Right renal cortex interstitium (tissue), 3 donors: ENCODE measurements around the gene RFPL4A. TPM values are rescaled to one million over a fixed set of nuclear protein-coding genes. Genes with fewer than 3 reads are reported as not detected.
"Not testable (repeated sequence)": the region's sequence is repeated elsewhere in the genome, so short reads cannot be mapped to it uniquely, and the experiment has no call there.

Experiments used
- DNase-seq, 3 donors: peaks; one replicate each; pipeline ENCODE4 v3.0.0-alpha.2; 2013; ENCODE audit warnings: low read depth in 3 of 3, low spot score in 2 of 3
- polyA plus RNA-seq, 3 donors: library from polyadenylated mRNA; unstranded; fragments of 120-200 nt; gene quantifications; one replicate each; pipeline ENCODE4 v1.2.1, GENCODE V29; 2013; ENCODE audit not compliant: insufficient read length in 3 of 3

Gene RFPL4A
- not detected for polyA plus RNA-seq

GRCh38 chr19:55758797-55759196, at the start of gene RFPL4A:
Gene RFPL4A, plus strand, starts transcription at chr19:55759097. Its CDS starts 2,704 bp downstream, at chr19:55761801.
- not testable (repeated sequence) for DNase-seq

GRCh38 chr19:55711719-55712118, 47.2 kb upstream of the RFPL4A start:
- no peak for DNase-seq

GRCh38 chr19:55712804-55713631, 45.9 kb upstream of the RFPL4A start:
- no peak for DNase-seq

DNA sequence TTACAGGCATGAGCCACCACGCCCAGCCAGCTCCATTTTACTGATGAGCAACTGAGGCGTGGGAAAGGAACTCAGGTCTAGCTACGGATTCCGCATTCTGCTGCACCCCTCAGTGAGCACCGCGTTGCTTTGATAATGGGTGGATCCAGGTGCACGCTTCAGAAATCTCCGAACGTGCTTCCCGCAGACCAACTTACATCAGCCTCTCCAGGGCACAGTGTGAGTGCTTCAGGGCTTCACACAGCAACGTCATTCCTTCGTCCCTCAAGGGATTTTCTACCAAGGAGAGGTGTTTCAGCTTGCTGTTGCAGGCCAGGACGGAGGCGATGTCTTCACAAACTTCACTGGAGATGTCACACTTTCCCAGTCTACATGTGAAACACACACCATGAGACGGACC, 42.4 kb upstream of the RFPL4A start:
- no peak for DNase-seq

- DNase-seq = no peak
Observed at GRCh38 chr19:55717251-55717650, 41.6 kb upstream of the RFPL4A start.

- not testable (repeated sequence) for DNase-seq
Observed at GRCh38 chr19:55717879-55718711, 40.8 kb upstream of the RFPL4A start.

DNA sequence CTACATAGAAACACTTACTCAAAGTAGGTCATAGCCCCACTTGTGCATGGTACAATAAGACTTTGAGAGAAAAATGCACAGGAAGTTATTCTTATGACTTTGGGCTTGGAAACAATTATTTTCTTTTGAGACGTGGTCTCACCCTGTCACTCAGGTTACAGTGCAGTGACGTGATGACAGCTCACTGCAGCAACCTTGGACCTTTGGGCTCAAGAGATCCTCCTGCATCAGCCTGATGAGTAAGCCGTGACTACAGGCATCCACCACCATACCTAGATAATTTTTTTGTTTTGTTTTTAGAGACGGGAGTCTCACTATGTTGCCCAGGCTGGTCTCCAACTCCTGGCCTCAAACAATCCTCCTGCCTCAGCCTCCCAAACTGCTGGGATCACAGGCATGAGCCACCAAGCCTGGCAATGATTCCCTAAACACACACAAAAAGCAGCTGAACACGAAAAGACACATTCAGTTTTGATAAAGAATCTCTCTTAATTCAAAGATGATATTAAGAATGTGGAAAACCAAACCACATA, 38.6 kb upstream of the RFPL4A start:
- DNase-seq = no peak

DNA sequence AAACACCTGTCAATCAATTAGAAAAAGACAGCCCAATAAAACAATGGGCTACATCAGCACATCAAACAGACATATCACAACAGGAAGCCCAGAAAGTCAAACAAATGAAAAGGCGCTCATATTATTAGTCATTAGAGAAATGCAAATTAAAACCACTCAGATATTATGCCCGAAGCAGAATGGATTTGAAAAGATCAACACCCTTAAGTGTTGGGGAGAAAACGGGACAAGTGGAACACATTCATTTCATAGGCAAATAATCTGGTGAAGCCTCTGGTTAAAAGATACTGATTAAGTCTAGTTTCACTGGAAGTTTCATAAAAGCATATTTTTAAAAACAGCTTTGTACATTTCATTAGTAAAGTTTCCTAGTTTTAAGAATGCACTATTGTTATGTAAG, 38.1 kb upstream of the RFPL4A start:
- DNase-seq = no peak

DNA sequence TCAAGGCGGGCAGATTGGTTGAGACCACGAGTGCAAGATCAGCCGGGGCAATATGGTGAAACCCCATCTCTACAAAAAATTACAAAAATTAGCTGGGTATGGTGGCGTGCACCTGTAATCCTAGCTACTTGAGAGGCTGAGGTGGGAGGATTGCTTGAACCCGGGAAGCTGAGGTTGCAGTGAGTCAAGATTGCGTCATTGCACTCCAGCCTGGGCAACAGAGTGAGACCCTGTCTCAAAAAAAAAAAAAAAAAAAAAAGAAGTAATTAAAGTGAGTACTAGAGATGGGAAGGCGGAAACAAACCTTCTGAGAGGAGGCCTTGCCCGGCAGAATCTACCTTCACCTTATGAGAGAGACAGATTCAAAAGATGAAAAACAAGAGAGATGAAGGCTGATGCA, 35.4 kb upstream of the RFPL4A start:
- no peak for DNase-seq

DNA sequence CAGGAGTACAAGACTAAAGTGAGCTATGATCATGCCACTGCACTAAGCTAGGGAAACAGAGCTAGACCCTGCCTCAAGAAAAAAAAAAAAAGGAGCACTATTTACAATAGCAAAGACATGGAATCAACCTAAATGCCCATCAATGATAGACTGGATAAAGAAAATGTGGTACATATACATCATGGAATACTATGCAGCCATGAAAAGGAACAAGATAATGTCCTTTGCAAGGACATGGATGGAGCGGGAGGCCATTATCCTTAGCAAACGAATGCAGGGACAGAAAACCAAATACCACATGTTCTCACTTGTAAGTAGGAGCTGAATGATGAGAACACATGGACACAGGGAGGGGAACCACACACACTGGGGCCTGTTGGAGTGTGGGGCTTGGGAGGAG, 28.5 kb upstream of the RFPL4A start:
- DNase-seq = not testable (repeated sequence)

GRCh38 chr19:55738302-55738701, 20.6 kb upstream of the RFPL4A start, which contains the start of gene NLRP9:
Gene NLRP9, minus strand, starts transcription at chr19:55738402. Its CDS starts 28 bp downstream, at chr19:55738374.
- DNase-seq = no peak

DNA sequence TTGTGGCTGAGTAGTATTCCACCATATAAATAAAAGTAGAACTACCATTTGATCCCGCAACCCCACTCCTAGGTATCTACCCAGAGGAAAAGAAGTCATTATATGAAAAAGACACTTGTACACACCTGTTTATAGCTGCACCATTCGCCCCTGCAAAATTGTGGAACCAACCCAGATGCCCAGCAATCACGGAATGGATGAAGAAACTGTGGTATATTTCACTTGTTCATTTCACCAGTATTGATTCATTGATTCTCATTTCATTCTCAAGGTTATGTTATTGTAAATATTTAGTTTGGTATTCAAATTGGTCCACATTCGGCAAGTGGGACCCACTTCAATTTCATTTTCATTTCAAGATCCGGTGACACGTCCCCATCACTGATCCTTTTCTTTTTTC, 8.2 kb upstream of the RFPL4A start:
- DNase-seq = no peak

DNA sequence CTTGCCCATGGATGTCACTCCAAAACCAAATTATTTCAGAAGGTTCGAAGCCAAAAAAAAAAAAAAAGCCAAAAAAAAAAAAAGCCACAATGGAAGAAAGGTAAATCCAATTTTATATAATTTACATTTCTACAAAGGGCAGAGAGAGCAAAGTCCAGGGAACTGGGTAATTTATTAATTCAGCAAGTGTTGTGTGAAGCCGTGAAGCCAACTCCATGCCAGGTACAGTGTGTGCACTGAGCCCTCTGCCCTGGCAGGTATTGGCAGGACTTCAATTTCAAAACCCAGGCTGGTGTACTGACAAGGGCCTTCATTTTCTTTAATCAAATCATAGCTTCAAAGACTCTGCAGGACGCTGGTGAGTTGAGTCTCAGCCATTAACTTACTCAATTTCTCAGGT, 5.5 kb upstream of the RFPL4A start:
- no peak for DNase-seq

- DNase-seq = not testable (repeated sequence)
Observed at GRCh38 chr19:55756808-55757207, 2.1 kb upstream of the RFPL4A start.

GRCh38 chr19:55766466-55766865, 7.6 kb downstream of the RFPL4A start:
- DNase-seq = no peak

GRCh38 chr19:55768818-55769217, 9.9 kb downstream of the RFPL4A start, which contains the start of gene RFPL4AL1:
Gene RFPL4AL1, plus strand, starts transcription at chr19:55769118. Its CDS starts 2,687 bp downstream, at chr19:55771805.
- DNase-seq = not testable (repeated sequence)

DNA sequence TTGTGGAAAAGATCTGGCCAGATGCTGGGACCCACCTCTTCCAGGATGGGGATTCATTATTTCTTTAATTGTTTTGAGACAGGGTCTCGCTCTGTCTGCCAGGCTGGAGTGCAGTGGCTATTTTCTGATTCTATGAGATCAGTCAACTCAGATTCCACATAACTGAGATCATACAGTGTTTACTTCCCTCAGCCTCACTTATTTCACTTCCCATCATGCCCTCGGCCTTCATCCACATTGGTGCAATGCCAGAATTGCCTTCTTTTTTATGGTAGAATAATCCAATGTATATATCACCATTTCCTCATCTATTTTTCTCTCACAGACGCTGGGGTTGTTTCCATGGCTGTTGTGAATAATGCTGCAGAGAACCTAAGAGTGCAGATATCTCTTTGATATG, 10.7 kb downstream of the RFPL4A start:
- DNase-seq = not testable (repeated sequence)

GRCh38 chr19:55777528-55777927, 18.6 kb downstream of the RFPL4A start:
- no peak for DNase-seq

DNA sequence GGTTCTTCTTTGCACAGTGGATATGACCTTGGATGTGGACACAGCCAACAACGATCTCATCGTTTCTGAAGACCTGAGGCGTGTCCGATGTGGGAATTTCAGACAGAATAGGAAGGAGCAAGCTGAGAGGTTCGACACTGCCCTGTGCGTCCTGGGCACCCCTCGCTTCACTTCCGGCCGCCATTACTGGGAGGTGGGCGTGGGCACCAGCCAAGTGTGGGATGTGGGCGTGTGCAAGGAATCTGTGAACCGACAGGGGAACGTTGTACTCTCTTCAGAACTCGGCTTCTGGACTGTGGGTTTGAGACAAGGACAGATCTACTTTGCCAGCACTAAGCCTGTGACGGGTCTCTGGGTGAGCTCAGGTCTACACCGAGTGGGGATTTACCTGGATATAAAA, 19.4 kb downstream of the RFPL4A start:
- no peak for DNase-seq

DNA sequence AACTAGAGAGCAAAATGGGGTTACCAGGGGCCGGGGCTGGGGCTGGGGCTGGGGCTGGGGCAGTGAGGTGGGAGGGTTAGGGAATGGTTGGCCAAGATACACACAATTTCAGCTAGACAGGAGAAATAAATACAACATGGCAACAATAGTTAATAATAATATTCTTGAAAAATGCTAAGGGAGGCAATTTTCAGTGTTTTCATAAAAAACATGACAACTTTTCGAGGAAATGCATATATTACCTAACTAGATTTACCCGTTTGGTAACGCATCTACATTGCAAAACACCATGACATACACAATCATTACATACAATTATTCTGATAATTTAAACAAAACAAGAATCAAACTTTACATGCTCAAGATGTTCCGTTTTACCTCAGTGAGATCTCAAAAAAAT, 22.2 kb downstream of the RFPL4A start:
- no peak for DNase-seq

GRCh38 chr19:55795021-55795420, 36.1 kb downstream of the RFPL4A start:
- DNase-seq = no peak
